Stimulated activated effector memory CD8-positive, alpha-beta T cell treated with anti-CD3 and anti-CD28 coated beads, Interleukin-12 subunit alpha, Interleukin-12 subunit beta, amount 100 ng/mL, for 72 hours (primary cell): ENCODE data around the gene TOX4.

Experiments
- ATAC-seq: fragments of 150-1000 bp; cut with Tn5 transposase; 2 replicates; pipeline ENCODE4 v1.10.0; 2021
- DNase-seq, 2 donors: peaks; one replicate each; pipeline ENCODE4 v3.0.0; 2021 to 2022; ENCODE audit warnings: low spot score in 2 of 2
- H3K27ac Mint-ChIP-seq: one replicate; pipeline ENCODE4 v1.8.0; 2022; ENCODE audit warnings: mild to moderate bottlenecking, mixed read lengths
- H3K36me3 Mint-ChIP-seq: one replicate; pipeline ENCODE4 v1.8.0; 2022; ENCODE audit warnings: mild to moderate bottlenecking, mixed read lengths
- H3K4me1 Mint-ChIP-seq: one replicate; pipeline ENCODE4 v1.8.0; 2022; ENCODE audit warnings: mixed read lengths
- H3K4me3 Mint-ChIP-seq: one replicate; pipeline ENCODE4 v1.8.0; 2022; ENCODE audit warnings: mild to moderate bottlenecking, mixed read lengths
- H3K9me3 Mint-ChIP-seq: one replicate; pipeline ENCODE4 v1.8.0; 2022; ENCODE audit warnings: mixed read lengths

TOX4 gene

GRCh38 chr14:21486640-21487087 lies 9.7 kb downstream of the TOX4 start:
- ATAC-seq (peak; percentile 52), DNase-seq (no peak)
- Mint-ChIP-seq H3K4me1 (peaks cover 3% of the 10 kb centered on the region), H3K36me3 (peaks cover 89% of the 10 kb centered on the region), H3K4me3 (no peak overlapping the region), H3K27ac (peak overlapping the region; percentile 46), H3K9me3 (no peaks in the 10 kb centered on the region)

GRCh38 chr14:21494902-21495762 lies 18.1 kb downstream of the TOX4 start:
- no peak for ATAC-seq
- Mint-ChIP-seq H3K36me3 (peaks cover 100% of the 10 kb centered on the region), H3K4me3 (no peak overlapping the region), H3K4me1 (peaks cover 8% of the 10 kb centered on the region), H3K27ac (peak overlapping the region; percentile 45), H3K9me3 (no peaks in the 10 kb centered on the region)
- DNase-seq, result no peak

- DNase-seq (no peak), ATAC-seq (no peak)
- Mint-ChIP-seq H3K4me3 (no peak overlapping the region), H3K9me3 (no peaks in the 10 kb centered on the region), H3K36me3 (peaks cover 100% of the 10 kb centered on the region), H3K27ac (no peak overlapping the region), H3K4me1 (peaks cover 15% of the 10 kb centered on the region)
Measured at GRCh38 chr14:21496453-21496852, 19.5 kb downstream of the TOX4 start.

GRCh38 chr14:21498540-21499526 lies 21.8 kb downstream of the TOX4 start:
- H3K9me3 Mint-ChIP-seq, result no peaks in the 10 kb centered on the region
- DNase-seq (no peak), ATAC-seq (peak; percentile 65)
- peaks cover 99% of the 10 kb centered on the region for H3K36me3 Mint-ChIP-seq
- peak overlapping the region; percentile 64 for H3K27ac Mint-ChIP-seq
- no peak overlapping the region for H3K4me3 Mint-ChIP-seq
- peaks cover 23% of the 10 kb centered on the region for H3K4me1 Mint-ChIP-seq

GRCh38 chr14:21501568-21501967 lies 24.6 kb downstream of the TOX4 start:
- no peak overlapping the region for H3K4me3 Mint-ChIP-seq
- peaks cover 89% of the 10 kb centered on the region for H3K36me3 Mint-ChIP-seq
- ATAC-seq (no peak), DNase-seq (no peak)
- peaks cover 33% of the 10 kb centered on the region for H3K4me1 Mint-ChIP-seq
- H3K9me3 Mint-ChIP-seq, result no peaks in the 10 kb centered on the region
- H3K27ac Mint-ChIP-seq, result peak overlapping the region; percentile 64

- peak overlapping the region; percentile 73 for H3K27ac Mint-ChIP-seq
- ATAC-seq (no peak), DNase-seq (no peak)
- H3K4me3 Mint-ChIP-seq, result no peak overlapping the region
- peaks cover 46% of the 10 kb centered on the region for H3K4me1 Mint-ChIP-seq
- peaks cover 86% of the 10 kb centered on the region for H3K36me3 Mint-ChIP-seq
- no peaks in the 10 kb centered on the region for H3K9me3 Mint-ChIP-seq
Measured at GRCh38 chr14:21503376-21503775, 26.4 kb downstream of the TOX4 start.

GRCh38 chr14:21505012-21505553 lies 28.1 kb downstream of the TOX4 start:
- Mint-ChIP-seq H3K36me3 (peaks cover 83% of the 10 kb centered on the region), H3K27ac (peak overlapping the region; percentile 38), H3K9me3 (no peaks in the 10 kb centered on the region), H3K4me1 (peaks cover 55% of the 10 kb centered on the region), H3K4me3 (peak overlapping the region; percentile 19)
- DNase-seq (no peak), ATAC-seq (peak; percentile 69)

GRCh38 chr14:21506557-21506956 lies 29.6 kb downstream of the TOX4 start:
- DNase-seq (no peak), ATAC-seq (no peak)
- H3K9me3 Mint-ChIP-seq, result no peaks in the 10 kb centered on the region
- peaks cover 58% of the 10 kb centered on the region for H3K4me1 Mint-ChIP-seq
- H3K4me3 Mint-ChIP-seq, result no peak overlapping the region
- H3K36me3 Mint-ChIP-seq, result peaks cover 74% of the 10 kb centered on the region
- H3K27ac Mint-ChIP-seq, result no peak overlapping the region

- H3K36me3 Mint-ChIP-seq, result peaks cover 53% of the 10 kb centered on the region
- no peaks in the 10 kb centered on the region for H3K9me3 Mint-ChIP-seq
- peak overlapping the region; percentile 96 for H3K4me3 Mint-ChIP-seq
- DNase-seq (no peak), ATAC-seq (no peak)
- H3K4me1 Mint-ChIP-seq, result peaks cover 50% of the 10 kb centered on the region
- H3K27ac Mint-ChIP-seq, result peak overlapping the region; percentile 93
Measured at GRCh38 chr14:21509432-21510143, 32.6 kb downstream of the TOX4 start.

GRCh38 chr14:21510735-21511657 lies 34.0 kb downstream of the TOX4 start, which contains the start of gene METTL3:
TSS of gene METTL3 (minus strand) at chr14:21511340. CDS start at chr14:21511223, 117 bp downstream.
- Mint-ChIP-seq H3K9me3 (no peaks in the 10 kb centered on the region), H3K27ac (peak within 1 kb of the TSS; percentile 93), H3K36me3 (peaks cover 41% of the 10 kb centered on the region)

GRCh38 chr14:21514341-21514740 lies 37.3 kb downstream of the TOX4 start:
- no peak overlapping the region for H3K27ac Mint-ChIP-seq
- no peaks in the 10 kb centered on the region for H3K9me3 Mint-ChIP-seq
- peaks cover 17% of the 10 kb centered on the region for H3K4me1 Mint-ChIP-seq
- H3K36me3 Mint-ChIP-seq, result peaks cover 12% of the 10 kb centered on the region
- ATAC-seq, result no peak
- no peak for DNase-seq
- H3K4me3 Mint-ChIP-seq, result no peak overlapping the region

More at GRCh38 chr14:21510735-21511657, 34.0 kb downstream of the TOX4 start, which contains the start of gene METTL3:
- Mint-ChIP-seq H3K4me3 (peak within 1 kb of the TSS; percentile 96), H3K4me1 (peaks cover 40% of the 10 kb centered on the region)
- ATAC-seq (peak; percentile 99), DNase-seq (peak; percentile 72 to 95)

- Mint-ChIP-seq H3K9me3 (no peaks in the 10 kb centered on the region), H3K27ac (no peak overlapping the region), H3K36me3 (no peaks in the 10 kb centered on the region), H3K4me3 (no peak overlapping the region), H3K4me1 (no peaks in the 10 kb centered on the region)
- DNase-seq (no peak), ATAC-seq (no peak)
Measured at GRCh38 chr14:21518725-21519124, 41.7 kb downstream of the TOX4 start.

- DNase-seq (no peak), ATAC-seq (no peak)
- Mint-ChIP-seq H3K36me3 (no peaks in the 10 kb centered on the region), H3K4me3 (no peak overlapping the region), H3K9me3 (no peaks in the 10 kb centered on the region), H3K27ac (no peak overlapping the region), H3K4me1 (peaks cover 14% of the 10 kb centered on the region)
Measured at GRCh38 chr14:21520767-21521166, 43.8 kb downstream of the TOX4 start.

- DNase-seq (no peak), ATAC-seq (no peak)
- no peak overlapping the region for H3K27ac Mint-ChIP-seq
Measured at GRCh38 chr14:21521501-21521900, 44.5 kb downstream of the TOX4 start.

More at GRCh38 chr14:21521501-21521900, 44.5 kb downstream of the TOX4 start:
- H3K36me3 Mint-ChIP-seq, result peaks cover 6% of the 10 kb centered on the region
- no peak overlapping the region for H3K4me3 Mint-ChIP-seq
- H3K9me3 Mint-ChIP-seq, result no peaks in the 10 kb centered on the region
- peaks cover 14% of the 10 kb centered on the region for H3K4me1 Mint-ChIP-seq
